OCI-LY7 (cell line): ENCODE data around the gene MTF2.

Source experiments
- CTCF ChIP-seq: fragments of 200-600 bp; sonication (generic); conservative IDR thresholded peaks from 2 replicates; pipeline ENCODE4 v1.5.1; 2014; ENCODE audit warnings: mild to moderate bottlenecking, antibody characterized with exemption, low read length, moderate library complexity, mixed read lengths
- EZH2phosphoT487 ChIP-seq: fragments of 200-600 bp; sonication (generic); IDR thresholded peaks from 2 replicates; pipeline ENCODE4 v1.6.1; 2018; ENCODE audit warnings: low read depth, borderline replicate concordance, mild to moderate bottlenecking, mixed run types, antibody characterized with exemption, low read length, moderate library complexity, mixed read lengths

- no peak for TF ChIP-seq CTCF
- TF ChIP-seq EZH2phosphoT487, result no peak
Observed at GRCh38 chr1:93132638-93133037, 53.6 kb downstream of the MTF2 start.
